Mesenchymal stem cell (in vitro differentiated cells and primary cell): ENCODE measurements around the gene OPTC.
"Not testable (repeated sequence)": the region's sequence is repeated elsewhere in the genome, so short reads cannot be mapped to it uniquely, and the experiment has no call there.

Experiments used
- DNase-seq: peaks from one replicate; pipeline ENCODE4 v3.0.0-alpha.2; 2013
- H2AFZ ChIP-seq: one replicate; pipeline ENCODE4 v1.6.1; 2013; ENCODE audit warnings: low read depth, mild to moderate bottlenecking, control low read depth, inconsistent platforms, low read length, moderate library complexity
- H2AK5ac ChIP-seq: 2 replicates; pipeline ENCODE4 v1.6.1; 2013; ENCODE audit warnings: low read length, moderate library complexity, mild to moderate bottlenecking, inconsistent platforms; ENCODE audit not compliant: severe bottlenecking
- H2BK120ac ChIP-seq: one replicate; pipeline ENCODE4 v1.6.1; 2013; ENCODE audit warnings: low read depth, mild to moderate bottlenecking, inconsistent platforms, low read length, moderate library complexity
- H2BK12ac ChIP-seq, 2 experiments: one replicate each; pipeline ENCODE4 v1.6.1; 2013; ENCODE audit warnings: inconsistent platforms in 2 of 2, low read length in 2 of 2, mild to moderate bottlenecking in 2 of 2, moderate library complexity in 2 of 2, control low read depth in 1 of 2
- H2BK15ac ChIP-seq: one replicate; pipeline ENCODE4 v1.6.1; 2013; ENCODE audit warnings: mild to moderate bottlenecking, low read depth, inconsistent platforms; ENCODE audit not compliant: poor library complexity, severe bottlenecking
- H2BK5ac ChIP-seq: 2 replicates; pipeline ENCODE4 v1.6.1; 2013; ENCODE audit warnings: low read depth, mild to moderate bottlenecking, low read length, control low read depth, inconsistent platforms; ENCODE audit not compliant: poor library complexity, severe bottlenecking
- H3K14ac ChIP-seq, 2 experiments: one replicate each; pipeline ENCODE4 v1.6.1; 2013; ENCODE audit warnings: inconsistent platforms in 2 of 2, low read length in 2 of 2, control low read depth in 1 of 2, mild to moderate bottlenecking in 1 of 2, moderate library complexity in 1 of 2
- H3K18ac ChIP-seq, 2 experiments: one replicate each; pipeline ENCODE4 v1.6.1; 2013; ENCODE audit warnings: inconsistent platforms in 2 of 2, low read length in 2 of 2, control low read depth in 1 of 2, low read depth in 1 of 2, mild to moderate bottlenecking in 1 of 2
- H3K23ac ChIP-seq, 2 experiments: one replicate each; pipeline ENCODE4 v1.6.1; 2013; ENCODE audit warnings: inconsistent platforms in 2 of 2, low read length in 2 of 2, mild to moderate bottlenecking in 2 of 2, moderate library complexity in 2 of 2, control low read depth in 1 of 2
- H3K27ac ChIP-seq: 2 replicates; pipeline ENCODE4 v1.5.1; 2013; ENCODE audit warnings: mild to moderate bottlenecking, moderate library complexity, low read length, control low read depth, inconsistent platforms; ENCODE audit not compliant: poor library complexity, severe bottlenecking
- H3K27me3 ChIP-seq, 2 experiments: 2 replicates each; pipeline versions ENCODE4 v1.6.1 to v1.7.0; 2013; ENCODE audit warnings: low read length in 2 of 2, mild to moderate bottlenecking in 2 of 2, moderate library complexity in 2 of 2, control low read depth in 1 of 2, inconsistent platforms in 1 of 2; ENCODE audit not compliant: control insufficient read depth in 1 of 2, insufficient read depth in 1 of 2
- H3K36me3 ChIP-seq, 2 experiments: 2 replicates each; pipeline versions ENCODE4 v1.6.1 to v1.7.0; 2013; ENCODE audit warnings: low read length in 2 of 2, control low read depth in 1 of 2, inconsistent platforms in 1 of 2, low read depth in 1 of 2, mild to moderate bottlenecking in 1 of 2; ENCODE audit not compliant: insufficient read depth in 2 of 2, control insufficient read depth in 1 of 2
- H3K4ac ChIP-seq, 2 experiments: one replicate each; pipeline ENCODE4 v1.6.1; 2013; ENCODE audit warnings: inconsistent platforms in 2 of 2, low read length in 2 of 2, mild to moderate bottlenecking in 2 of 2, moderate library complexity in 2 of 2, control low read depth in 1 of 2, low read depth in 1 of 2
- H3K4me1 ChIP-seq: 2 replicates; pipeline ENCODE4 v1.6.1; 2013; ENCODE audit warnings: low read depth, low read length, control low read depth; ENCODE audit not compliant: control insufficient read depth, insufficient read depth
- H3K4me2 ChIP-seq: 2 replicates; pipeline ENCODE4 v1.6.1; 2013; ENCODE audit warnings: low read length, mild to moderate bottlenecking, inconsistent platforms; ENCODE audit not compliant: poor library complexity, severe bottlenecking
- H3K4me3 ChIP-seq, 2 experiments: 2 replicates each; pipeline versions ENCODE4 v1.5.1 to v1.7.0; 2013; ENCODE audit warnings: low read length in 2 of 2, mild to moderate bottlenecking in 2 of 2, control low read depth in 1 of 2, low read depth in 1 of 2; ENCODE audit not compliant: insufficient read depth in 1 of 2
- H3K79me1 ChIP-seq: replicated peaks from 2 replicates; pipeline ENCODE4 v1.6.1; 2013; ENCODE audit warnings: mild to moderate bottlenecking, control low read depth, low read length, inconsistent platforms; ENCODE audit not compliant: poor library complexity, severe bottlenecking
- H3K9ac ChIP-seq: 2 replicates; pipeline ENCODE4 v1.7.0; 2013; ENCODE audit warnings: mild to moderate bottlenecking, low read length, moderate library complexity
- H3K9me3 ChIP-seq: 2 replicates; pipeline ENCODE4 v1.7.0; 2013; ENCODE audit warnings: mild to moderate bottlenecking, low read length; ENCODE audit not compliant: control insufficient read depth
- H4K8ac ChIP-seq: one replicate; pipeline ENCODE4 v1.6.1; 2013; ENCODE audit warnings: inconsistent platforms, mild to moderate bottlenecking, low read length, moderate library complexity
- H4K91ac ChIP-seq: one replicate; pipeline ENCODE4 v1.6.1; 2013; ENCODE audit warnings: mild to moderate bottlenecking, low read length, inconsistent platforms
- WGBS: methylation state at CpG from one replicate; pipeline ENCODE4 v1.1.7; 2013; ENCODE audit warnings: mixed read lengths; 5-methylcytosine and 5-hydroxymethylcytosine counted together

Gene OPTC

DNA sequence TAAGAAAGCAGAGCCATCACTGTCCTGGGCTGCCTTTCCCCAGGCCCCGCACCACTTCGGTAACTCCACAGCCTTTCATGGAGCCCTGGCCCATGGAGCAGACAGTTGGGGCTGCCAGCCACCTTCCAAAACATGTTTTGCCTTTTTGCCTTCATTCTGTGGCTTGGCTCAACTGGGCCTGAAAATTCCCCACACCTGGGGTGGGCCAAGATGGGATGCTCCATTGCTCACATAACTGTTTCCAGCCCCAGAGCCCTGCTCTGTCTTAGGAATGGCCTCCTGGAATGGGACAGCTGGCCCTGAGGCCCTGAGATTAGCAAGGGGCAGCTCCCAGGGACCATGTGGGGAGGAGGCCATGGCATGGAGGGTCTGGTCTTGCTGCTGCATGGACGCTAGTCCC is 29.2 kb upstream of the OPTC start:
- no peak overlapping the region for H3K4me3 ChIP-seq
- WGBS, result 99% methylated on average over 3 of the region's 3 CpGs
- DNase-seq, result no peak

GRCh38 chr1:203465146-203465798 is 28.7 kb upstream of the OPTC start:
- Histone ChIP-seq H2BK5ac (no peak overlapping the region), H2BK120ac (no peak overlapping the region), H3K79me1 (no peaks in the 10 kb centered on the region), H3K4ac (no peak overlapping the region), H3K27ac (no peak overlapping the region), H3K4me3 (no peak overlapping the region), H3K4me2 (no peak overlapping the region), H3K27me3 (peaks cover 0 to 37% of the 10 kb centered on the region in 2 experiments), H3K14ac (no peak overlapping the region), H2BK15ac (no peak overlapping the region), H2AK5ac (no peak overlapping the region), H4K91ac (no peak overlapping the region), H2AFZ (no peak overlapping the region), H2BK12ac (peak overlapping the region; percentile 23 to 42), H3K9me3 (no peaks in the 10 kb centered on the region), H3K18ac (peak overlapping the region in 1 of 2 experiments; percentile 52), H4K8ac (no peak overlapping the region), H3K4me1 (peaks cover 19% of the 10 kb centered on the region), H3K36me3 (no peaks in the 10 kb centered on the region), H3K23ac (no peak overlapping the region), H3K9ac (no peak overlapping the region)
- DNase-seq, result no peak
- WGBS, result 92% methylated on average over 11 of the region's 11 CpGs

More for the DNA sequence above, 29.2 kb upstream of the OPTC start:
- Histone ChIP-seq H3K9ac (no peak overlapping the region), H2BK12ac (no peak overlapping the region), H3K18ac (no peak overlapping the region), H3K27me3 (peaks cover 0 to 32% of the 10 kb centered on the region in 2 experiments), H2BK5ac (no peak overlapping the region), H3K9me3 (no peaks in the 10 kb centered on the region), H3K27ac (no peak overlapping the region), H2BK120ac (no peak overlapping the region), H3K79me1 (no peaks in the 10 kb centered on the region), H4K8ac (no peak overlapping the region), H3K4me2 (no peak overlapping the region), H4K91ac (no peak overlapping the region), H2BK15ac (no peak overlapping the region), H3K4ac (no peak overlapping the region), H3K23ac (no peak overlapping the region), H2AK5ac (no peak overlapping the region), H3K4me1 (peaks cover 19% of the 10 kb centered on the region), H3K36me3 (no peaks in the 10 kb centered on the region), H2AFZ (no peak overlapping the region), H3K14ac (no peak overlapping the region)

- H3K9me3 ChIP-seq, result no peaks in the 10 kb centered on the region
- H3K27ac ChIP-seq, result no peak overlapping the region
- peak overlapping the region; percentile 48 to 52 for H3K18ac ChIP-seq
- H3K4ac ChIP-seq, result no peak overlapping the region
- no peak overlapping the region for H2BK15ac ChIP-seq
- H3K36me3 ChIP-seq, result no peaks in the 10 kb centered on the region
- no peak overlapping the region for H3K4me3 ChIP-seq
- no peak overlapping the region for H3K23ac ChIP-seq
- DNase-seq, result no peak
- peak overlapping the region; percentile 14 for H4K91ac ChIP-seq
- H2BK120ac ChIP-seq, result no peak overlapping the region
- peak overlapping the region; percentile 23 to 42 for H2BK12ac ChIP-seq
- H3K27me3 ChIP-seq, result peaks cover 0 to 40% of the 10 kb centered on the region in 2 experiments
- no peak overlapping the region for H2AK5ac ChIP-seq
- 36% methylated on average over 7 of the region's 7 CpGs for WGBS
- H4K8ac ChIP-seq, result peak overlapping the region; percentile 41
- H3K9ac ChIP-seq, result no peak overlapping the region
- no peak overlapping the region for H2AFZ ChIP-seq
- H3K14ac ChIP-seq, result no peak overlapping the region
- peaks cover 19% of the 10 kb centered on the region for H3K4me1 ChIP-seq
- H3K4me2 ChIP-seq, result no peak overlapping the region
- no peaks in the 10 kb centered on the region for H3K79me1 ChIP-seq
- H2BK5ac ChIP-seq, result no peak overlapping the region
These were observed 28.0 kb upstream of the OPTC start for GRCh38 chr1:203465948-203466347.

GRCh38 chr1:203466906-203467549 is 26.9 kb upstream of the OPTC start:
- H2BK120ac ChIP-seq, H2BK15ac ChIP-seq, H3K4me2 ChIP-seq, H4K8ac ChIP-seq, H3K36me3 ChIP-seq, H2AFZ ChIP-seq, H3K23ac ChIP-seq, H3K9me3 ChIP-seq, H3K79me1 ChIP-seq, H3K18ac ChIP-seq, H3K14ac ChIP-seq, H4K91ac ChIP-seq, H3K27ac ChIP-seq, H3K4ac ChIP-seq, H3K9ac ChIP-seq, H2AK5ac ChIP-seq, H2BK5ac ChIP-seq, H3K4me3 ChIP-seq: not testable (repeated sequence)
- peak; percentile 47 for DNase-seq
- peaks cover 19% of the 10 kb centered on the region for H3K4me1 ChIP-seq
- peaks cover 0 to 40% of the 10 kb centered on the region in 2 experiments for H3K27me3 ChIP-seq
- 76% methylated on average over 11 of the region's 13 CpGs for whole genome bisulfite sequencing
- peak overlapping the region in 1 of 2 experiments; percentile 12 for H2BK12ac ChIP-seq
